Fibroblast of skin of abdomen (primary cell): ENCODE results near the gene CTDSPL2. TPM values are rescaled to one million over a fixed set of nuclear protein-coding genes. Genes with fewer than 3 reads are reported as not detected.
"Not testable (repeated sequence)": the region's sequence is repeated elsewhere in the genome, so short reads cannot be mapped to it uniquely, and the experiment has no call there.

Source experiments
- DNase-seq: peaks from one replicate; pipeline ENCODE4 v3.0.0-alpha.2; 2013
- polyA plus RNA-seq, 2 experiments: library from polyadenylated mRNA; unstranded; fragments of 120-200 nt; gene quantifications; one replicate each; pipeline ENCODE4 v1.2.1, GENCODE V29; 2013; ENCODE audit not compliant: insufficient read length in 2 of 2

CTDSPL2 gene
- polyA plus RNA-seq (2013, experiment 1 of 2; ENCODE audit: insufficient read length): 34.2 TPM
- polyA plus RNA-seq (2013, experiment 2 of 2; ENCODE audit: insufficient read length): 32.4 TPM

GRCh38 chr15:44426975-44427755, at the start of gene CTDSPL2:
CTDSPL2 (plus strand) TSS chr15:44427629; CDS start chr15:44459015, 31,386 bp downstream.
- peak; percentile 99 for DNase-seq

DNA sequence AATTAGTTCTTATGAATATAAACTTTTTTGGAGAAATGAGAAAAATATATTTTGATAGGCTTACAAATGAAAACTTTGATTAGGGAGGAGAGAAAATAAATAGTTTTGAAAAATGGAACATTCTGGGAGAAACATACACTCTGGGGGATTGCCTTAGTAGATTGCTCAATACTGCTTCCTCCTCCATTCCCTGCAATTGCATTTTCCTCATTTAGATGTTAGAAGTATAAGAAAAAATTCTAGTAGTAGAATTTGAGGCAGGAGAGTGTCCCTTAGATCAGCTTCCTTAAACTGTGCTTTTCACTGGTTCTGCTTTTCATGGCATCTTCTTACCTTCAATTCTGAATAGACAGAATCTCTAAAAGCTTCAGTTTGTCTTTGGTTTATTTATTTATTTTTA, 46.2 kb upstream of the CTDSPL2 start:
- DNase-seq: peak; percentile 2

DNA sequence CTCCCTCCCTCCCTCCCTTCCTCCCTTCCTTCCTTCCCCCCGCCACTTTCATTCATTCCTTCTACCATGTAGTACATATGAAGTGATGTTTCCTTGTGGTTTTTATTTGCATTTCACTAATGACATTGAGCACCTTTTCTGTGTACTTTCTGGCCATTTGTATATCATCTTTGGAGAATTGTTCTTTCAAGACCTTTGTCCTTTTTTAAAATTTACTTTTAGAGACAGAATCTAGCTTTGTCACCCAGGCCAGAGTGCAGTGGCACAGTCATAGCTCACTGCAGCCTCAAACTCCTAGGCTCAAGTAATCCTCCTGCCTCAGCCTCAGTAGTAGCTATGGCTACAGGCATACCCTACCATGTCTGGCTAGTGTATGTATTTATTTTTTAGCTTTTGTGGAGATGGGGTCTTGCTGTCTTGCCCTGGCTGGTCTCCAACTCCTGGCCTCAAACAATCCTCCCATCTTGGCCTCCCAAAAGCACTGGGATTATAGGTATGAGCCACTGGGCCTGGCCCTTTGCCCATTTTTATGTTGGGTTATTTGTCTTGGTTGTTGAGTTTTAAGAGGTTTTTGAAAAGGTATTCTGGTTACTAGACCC, 42.0 kb upstream of the CTDSPL2 start:
- no peak for DNase-seq

DNA sequence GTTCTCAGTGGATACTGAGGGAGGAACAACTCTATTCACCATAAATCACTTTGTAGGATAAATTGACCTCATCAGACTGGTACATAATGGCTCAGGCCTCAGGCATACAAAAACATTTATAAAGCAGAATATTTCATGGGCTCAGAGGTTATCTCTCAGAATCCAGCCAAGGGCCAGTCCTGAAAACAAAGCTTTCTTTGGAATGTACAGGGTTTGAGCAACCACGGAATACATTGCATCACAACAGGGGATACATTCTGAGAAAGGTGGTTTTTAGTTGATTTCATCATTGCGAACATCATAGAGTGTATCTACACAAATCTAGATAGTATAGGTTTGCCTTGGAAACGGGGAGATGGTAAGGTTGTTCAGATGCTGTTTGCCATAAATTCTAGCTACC, 33.4 kb upstream of the CTDSPL2 start:
- DNase-seq: peak; percentile 29

DNA sequence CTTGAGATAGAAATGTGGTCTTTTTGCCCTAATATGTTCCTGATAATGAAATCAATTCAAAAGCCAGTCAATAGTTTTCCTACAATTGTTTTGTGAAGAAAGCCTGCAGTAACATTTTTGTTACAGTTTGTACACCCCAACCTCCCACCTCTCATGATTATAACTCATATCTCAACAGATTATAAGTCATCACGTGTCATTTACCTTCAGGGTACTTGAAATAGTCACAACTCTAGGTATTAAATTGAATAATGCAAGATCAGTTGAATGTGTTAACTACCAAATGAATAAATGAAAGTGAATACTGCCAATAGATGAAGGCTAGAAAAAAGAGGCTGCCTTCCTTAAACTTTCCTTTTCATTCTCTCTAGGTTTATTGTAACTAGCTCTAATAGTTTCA, 32.9 kb upstream of the CTDSPL2 start:
- no peak for DNase-seq

GRCh38 chr15:44397869-44398268, 29.6 kb upstream of the CTDSPL2 start:
- DNase-seq: no peak

DNA sequence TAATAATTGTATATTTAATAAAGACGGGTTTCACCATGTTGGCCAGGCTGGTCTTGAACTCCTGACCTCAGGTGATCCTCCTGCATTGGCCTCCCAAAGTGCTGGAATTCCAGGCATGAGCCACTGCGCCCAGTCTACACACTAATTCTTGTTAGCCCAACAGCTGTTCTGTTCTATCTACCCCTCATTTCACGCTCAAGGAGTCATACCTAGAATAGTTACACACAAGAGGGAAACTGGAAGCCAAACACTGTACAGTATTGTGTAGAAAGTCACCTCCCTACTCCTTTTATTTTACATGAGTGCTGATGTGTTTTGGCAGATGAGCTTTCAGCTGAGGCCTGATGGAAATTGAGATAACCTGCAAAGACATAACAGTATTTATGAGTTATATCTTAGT, 13.4 kb upstream of the CTDSPL2 start:
- no peak for DNase-seq

DNA sequence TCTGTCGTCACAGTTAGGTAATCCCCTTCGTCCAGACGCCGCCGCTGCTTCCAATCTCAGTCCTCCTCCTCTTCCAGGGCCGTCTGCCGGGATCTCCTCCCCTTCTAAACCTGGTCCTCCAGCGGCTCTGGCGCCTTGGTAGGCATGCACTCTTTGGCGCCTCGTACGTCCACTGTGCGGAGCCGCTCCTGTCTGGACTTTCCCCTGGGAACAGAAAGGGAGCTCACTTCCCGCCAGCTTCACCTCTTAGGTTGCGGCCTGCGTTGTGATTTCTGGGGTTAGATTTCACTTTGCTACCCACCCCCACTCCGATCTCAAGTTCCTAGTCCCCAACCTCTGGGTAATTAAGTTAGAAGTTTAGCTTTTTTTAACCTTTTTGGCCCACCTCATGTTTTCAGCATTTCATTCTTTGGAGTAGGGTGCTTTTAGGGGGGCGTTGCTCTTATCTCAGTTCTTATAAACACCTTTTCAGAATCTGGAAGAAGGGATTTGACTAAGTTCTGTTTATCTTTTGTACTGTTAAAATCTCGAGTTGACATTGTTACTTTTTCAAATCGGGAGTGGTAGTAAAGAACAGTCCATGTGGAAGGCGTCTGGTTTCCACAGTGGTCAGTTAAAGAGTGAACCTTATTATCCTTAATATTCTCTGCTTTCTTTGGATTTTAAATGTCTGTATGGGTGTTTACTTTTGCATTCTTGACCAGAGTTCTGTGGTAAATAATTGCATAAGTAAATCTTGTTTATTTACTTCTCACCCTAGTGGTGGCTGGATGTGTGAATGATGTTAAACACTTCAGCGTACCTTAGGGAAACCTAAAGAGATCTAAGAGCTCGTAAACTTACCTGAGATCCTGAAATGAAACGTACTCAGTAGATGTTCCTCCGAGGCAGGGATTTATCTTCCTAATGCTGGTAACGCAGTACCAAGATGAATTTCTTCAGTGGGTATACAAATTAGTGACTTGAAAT, 611 bp downstream of the CTDSPL2 start:
- DNase-seq: no peak

- peak; percentile 13 for DNase-seq
These were observed 8.7 kb downstream of the CTDSPL2 start for GRCh38 chr15:44435893-44436667.

- no peak for DNase-seq
These were observed 11.0 kb downstream of the CTDSPL2 start for GRCh38 chr15:44438402-44438801.

DNA sequence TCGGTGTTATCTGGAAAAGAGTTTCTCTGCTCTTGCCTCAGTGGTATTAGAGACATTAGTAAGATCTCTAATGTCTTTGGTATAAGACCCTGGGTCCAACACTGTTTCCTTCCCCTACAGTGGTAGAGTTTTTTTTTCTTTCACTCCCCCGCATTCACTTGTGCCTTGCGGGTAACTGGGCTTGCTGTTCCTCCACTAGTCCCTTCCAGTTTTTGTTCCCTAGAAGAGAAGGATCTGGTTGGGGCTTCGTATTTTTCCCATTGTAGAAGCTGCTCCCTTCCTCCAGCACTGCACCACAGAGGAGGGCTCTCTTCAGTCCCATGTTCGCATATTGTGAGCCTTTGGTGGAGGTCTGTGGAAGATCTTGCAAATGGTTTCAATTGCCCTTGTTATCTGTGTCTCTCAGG, 13.7 kb downstream of the CTDSPL2 start:
- no peak for DNase-seq

GRCh38 chr15:44443515-44443914, 16.1 kb downstream of the CTDSPL2 start:
- DNase-seq: no peak

- DNase-seq: no peak
These were observed 20.4 kb downstream of the CTDSPL2 start for GRCh38 chr15:44447772-44448376.

- DNase-seq: no peak
These were observed 22.7 kb downstream of the CTDSPL2 start for GRCh38 chr15:44450172-44450571.

- DNase-seq: not testable (repeated sequence)
These were observed 26.3 kb downstream of the CTDSPL2 start for GRCh38 chr15:44453578-44454283.

GRCh38 chr15:44458429-44458828, 31.0 kb downstream of the CTDSPL2 start:
- no peak for DNase-seq

DNA sequence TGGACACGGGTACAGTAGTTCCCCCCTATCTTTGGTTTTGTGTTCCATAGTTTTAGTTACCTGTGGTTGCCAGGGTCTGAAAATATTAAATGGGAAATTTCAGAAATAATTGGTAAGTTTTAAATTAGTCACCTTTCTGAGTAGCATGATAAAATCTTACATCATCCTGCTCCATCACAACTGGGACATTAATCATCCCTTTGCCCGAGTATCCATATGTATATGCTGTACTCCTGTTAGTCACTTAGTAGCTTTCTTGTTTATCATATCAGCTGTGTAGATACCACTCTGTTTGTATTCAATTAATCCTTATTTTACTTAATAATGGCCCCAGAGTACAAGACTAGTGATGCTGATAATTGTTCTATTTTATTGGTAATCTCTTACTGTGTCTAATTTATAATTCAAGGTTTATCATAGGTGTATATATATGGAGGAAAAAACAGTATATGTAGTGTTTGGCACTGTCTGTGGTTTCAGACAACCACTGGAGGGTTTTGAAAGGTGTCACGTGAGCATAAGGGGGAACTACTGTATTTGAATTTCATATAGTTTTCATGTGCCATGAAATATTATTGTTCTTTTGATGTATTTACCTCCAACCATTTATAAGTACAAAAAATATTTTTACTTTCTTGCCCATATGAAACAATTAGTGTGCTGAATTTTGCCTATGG, 41.4 kb downstream of the CTDSPL2 start:
- DNase-seq: peak; percentile 74

- peak; percentile 16 for DNase-seq
These were observed 44.5 kb downstream of the CTDSPL2 start for GRCh38 chr15:44471885-44472455.

DNA sequence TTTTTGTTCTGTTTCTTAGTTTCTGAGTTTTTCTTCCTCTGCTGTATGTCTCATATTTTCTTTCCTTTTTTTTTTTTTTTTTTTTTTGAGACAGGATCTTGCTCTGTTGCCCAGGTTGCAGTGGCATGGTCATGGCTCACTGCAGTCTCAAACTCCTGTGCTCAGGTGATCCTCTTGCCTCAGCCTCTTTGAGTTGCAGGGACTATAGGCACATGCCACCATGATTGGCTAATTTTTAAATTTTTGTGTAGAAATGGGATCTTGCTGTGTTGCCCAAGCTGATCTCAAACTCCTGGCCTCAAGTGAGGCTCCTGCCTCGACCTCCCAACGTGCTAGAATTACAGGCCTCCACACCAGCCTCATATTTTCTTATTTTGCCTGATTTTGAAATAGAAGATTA, 51.9 kb downstream of the CTDSPL2 start:
- DNase-seq: no peak

GRCh38 chr15:44482090-44482489, 54.7 kb downstream of the CTDSPL2 start:
- DNase-seq: no peak
